CD14-positive monocyte (primary cell): ENCODE measurements around the gene PTCH2. TPM values are rescaled to one million over a fixed set of nuclear protein-coding genes. Genes with fewer than 3 reads are reported as not detected.
"Not testable (repeated sequence)": the region's sequence is repeated elsewhere in the genome, so short reads cannot be mapped to it uniquely, and the experiment has no call there.

ENCODE experiments used
- DNase-seq, 3 donors: peaks; one replicate each; pipeline ENCODE4 v3.0.0-alpha.2; 2011 to 2022
- H2AFZ ChIP-seq: 2 replicates; pipeline ENCODE4 v1.6.0; 2012; ENCODE audit warnings: mild to moderate bottlenecking, low read depth, low read length, inconsistent platforms; ENCODE audit not compliant: insufficient read depth, poor library complexity, severe bottlenecking
- H3K27ac ChIP-seq, 2 donors: 1 replicate in 1 of 2; 2 replicates in 1 of 2; pipeline ENCODE4 v1.5.1; 2012 to 2013; ENCODE audit warnings: low read length in 2 of 2, control low read depth in 1 of 2, inconsistent platforms in 1 of 2, low read depth in 1 of 2, mild to moderate bottlenecking in 1 of 2
- H3K27me3 ChIP-seq, 2 donors: one replicate each; pipeline versions ENCODE4 v1.6.0 to v1.6.1; 2011 to 2013; ENCODE audit warnings: low read length in 2 of 2; ENCODE audit not compliant: control insufficient read depth in 2 of 2, insufficient read depth in 2 of 2
- H3K36me3 ChIP-seq, 2 donors: replicated peaks in 1 of 2; 1 replicate in 1 of 2; 2 replicates in 1 of 2; pipeline versions ENCODE4 v1.5.1 to v1.6.1; 2012 to 2013; ENCODE audit warnings: low read length in 2 of 2, control low read depth in 1 of 2, inconsistent platforms in 1 of 2, mild to moderate bottlenecking in 1 of 2; ENCODE audit not compliant: insufficient read depth in 2 of 2, control insufficient read depth in 1 of 2
- H3K4me1 ChIP-seq, 2 donors: 1 replicate in 1 of 2; 2 replicates in 1 of 2; pipeline versions ENCODE4 v1.5.1 to v1.6.1; 2012 to 2013; ENCODE audit warnings: low read length in 2 of 2, control low read depth in 1 of 2, inconsistent platforms in 1 of 2, mild to moderate bottlenecking in 1 of 2, moderate library complexity in 1 of 2; ENCODE audit not compliant: insufficient read depth in 2 of 2, control insufficient read depth in 1 of 2
- H3K4me2 ChIP-seq: replicated peaks from 2 replicates; pipeline ENCODE3; 2012; ENCODE audit warnings: low read length, moderate library complexity, mild to moderate bottlenecking; ENCODE audit not compliant: poor library complexity, severe bottlenecking; ENCODE audit errors: extremely low read depth
- H3K4me3 ChIP-seq, 3 experiments: fragments of 200-600 bp in 1 of 3; sonication (generic) in 1 of 3; replicated peaks in 1 of 3; 1 replicate in 2 of 3; 2 replicates in 1 of 3; pipeline ENCODE4 v1.5.1; 2011 to 2013; ENCODE audit warnings: low read length in 3 of 3, mild to moderate bottlenecking in 3 of 3, control low read depth in 2 of 3, low read depth in 2 of 3, inconsistent platforms in 1 of 3, moderate library complexity in 1 of 3
- H3K79me2 ChIP-seq: 2 replicates; pipeline ENCODE4 v1.6.0; 2012; ENCODE audit warnings: mild to moderate bottlenecking, control low read depth, inconsistent platforms, low read length, moderate library complexity; ENCODE audit not compliant: insufficient read depth
- H3K9ac ChIP-seq: 2 replicates; pipeline ENCODE4 v1.6.0; 2017; ENCODE audit warnings: low read length, mild to moderate bottlenecking; ENCODE audit not compliant: insufficient read depth, poor library complexity, severe bottlenecking
- H3K9me3 ChIP-seq, 2 donors: replicated peaks in 1 of 2; 1 replicate in 1 of 2; 2 replicates in 1 of 2; pipeline versions ENCODE4 v1.5.1 to v1.6.1; 2012 to 2013; ENCODE audit warnings: low read length in 2 of 2, control low read depth in 1 of 2; ENCODE audit not compliant: control insufficient read depth in 1 of 2, insufficient read depth in 1 of 2
- H4K20me1 ChIP-seq: 2 replicates; pipeline ENCODE4 v1.6.0; 2012; ENCODE audit warnings: mild to moderate bottlenecking, low read length, control low read depth, moderate library complexity; ENCODE audit not compliant: insufficient read depth
- H3K27ac Mint-ChIP-seq, 7 donors: one replicate each; pipeline ENCODE4 v1.8.0; 2020; ENCODE audit warnings: mild to moderate bottlenecking in 7 of 7, mixed read lengths in 7 of 7, moderate library complexity in 6 of 7, inconsistent platforms in 2 of 7
- H3K27me3 Mint-ChIP-seq, 3 donors: one replicate each; pipeline ENCODE4 v1.8.0; 2021 to 2022; ENCODE audit warnings: low read depth in 3 of 3, mild to moderate bottlenecking in 3 of 3, mixed read lengths in 3 of 3, moderate library complexity in 3 of 3, inconsistent platforms in 1 of 3
- H3K36me3 Mint-ChIP-seq, 2 donors: one replicate each; pipeline ENCODE4 v1.8.0; 2020; ENCODE audit warnings: mixed read lengths in 2 of 2, inconsistent platforms in 1 of 2, mild to moderate bottlenecking in 1 of 2
- H3K4me1 Mint-ChIP-seq: one replicate; pipeline ENCODE4 v1.8.0; 2020; ENCODE audit warnings: mild to moderate bottlenecking, mixed read lengths
- H3K4me3 Mint-ChIP-seq, 2 donors: one replicate each; pipeline ENCODE4 v1.8.0; 2020; ENCODE audit warnings: mild to moderate bottlenecking in 2 of 2, mixed read lengths in 2 of 2, moderate library complexity in 1 of 2
- H3K9me3 Mint-ChIP-seq, 7 donors: one replicate each; pipeline ENCODE4 v1.8.0; 2020 to 2022; ENCODE audit warnings: mixed read lengths in 7 of 7, mild to moderate bottlenecking in 6 of 7, moderate library complexity in 6 of 7, inconsistent platforms in 2 of 7
- WGBS: methylation state at CpG from one replicate; pipeline ENCODE4 v1.1.5; 2013; ENCODE audit warnings: missing lambda C conversion rate; ENCODE audit not compliant: insufficient coverage; 5-methylcytosine and 5-hydroxymethylcytosine counted together
- intact Hi-C, 2 donors: fragments of 100-400 bp; cut with micrococcal nuclease; formaldehyde crosslinking; loops; one replicate each; pipeline versions ENCODE4 v1.15.0 to v1.15.1; 2023
- polyA plus RNA-seq, 3 donors: library from polyadenylated mRNA; depleted of rRNA in 1 of 3; unstranded in 2 of 3; stranded (reverse) in 1 of 3; fragments of 300-500 nt in 2 of 3; fragments of >200 nt in 1 of 3; fragmentation: Illumina TruSeq in 2 of 3; gene quantifications; 1 replicate in 2 of 3; 2 replicates in 1 of 3; pipeline ENCODE4 v1.2.3, GENCODE V29; 2012 to 2021
- TF ChIP-seq, protein P1 (sequence below): fragments of 200-600 bp; IDR thresholded peaks from one replicate; pipeline ENCODE4 v1.8.0; 2022; ENCODE audit warnings: antibody characterized with exemption, mild to moderate bottlenecking

The PTCH2 gene
- polyA plus RNA-seq, 3 donors: 0.18 to 0.71 (median 0.22) TPM

DNA sequence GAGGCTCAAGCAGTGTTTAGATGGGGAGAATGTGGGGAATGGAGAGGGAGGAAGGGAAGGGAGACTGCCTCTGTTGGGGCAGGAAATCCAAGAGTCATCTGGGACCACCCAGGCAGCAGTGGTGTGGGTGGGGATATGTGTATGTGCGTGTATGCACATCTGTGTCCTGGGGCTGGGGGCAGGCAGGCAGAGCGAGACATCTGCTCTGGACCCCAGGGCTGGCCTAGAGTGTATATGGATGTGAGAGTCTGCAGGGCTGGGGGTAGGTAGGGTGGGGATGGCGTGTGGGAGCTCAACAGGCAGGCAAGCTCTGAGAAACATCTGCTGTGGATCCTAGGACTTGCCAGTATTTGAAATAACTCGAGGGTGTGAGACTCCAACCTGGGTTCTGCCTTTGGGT, 3.5 kb downstream of the PTCH2 start:
- no peak for DNase-seq
- H3K4me1 Mint-ChIP-seq: peaks cover 17% of the 10 kb centered on the region
- TF ChIP-seq, protein P1, sequence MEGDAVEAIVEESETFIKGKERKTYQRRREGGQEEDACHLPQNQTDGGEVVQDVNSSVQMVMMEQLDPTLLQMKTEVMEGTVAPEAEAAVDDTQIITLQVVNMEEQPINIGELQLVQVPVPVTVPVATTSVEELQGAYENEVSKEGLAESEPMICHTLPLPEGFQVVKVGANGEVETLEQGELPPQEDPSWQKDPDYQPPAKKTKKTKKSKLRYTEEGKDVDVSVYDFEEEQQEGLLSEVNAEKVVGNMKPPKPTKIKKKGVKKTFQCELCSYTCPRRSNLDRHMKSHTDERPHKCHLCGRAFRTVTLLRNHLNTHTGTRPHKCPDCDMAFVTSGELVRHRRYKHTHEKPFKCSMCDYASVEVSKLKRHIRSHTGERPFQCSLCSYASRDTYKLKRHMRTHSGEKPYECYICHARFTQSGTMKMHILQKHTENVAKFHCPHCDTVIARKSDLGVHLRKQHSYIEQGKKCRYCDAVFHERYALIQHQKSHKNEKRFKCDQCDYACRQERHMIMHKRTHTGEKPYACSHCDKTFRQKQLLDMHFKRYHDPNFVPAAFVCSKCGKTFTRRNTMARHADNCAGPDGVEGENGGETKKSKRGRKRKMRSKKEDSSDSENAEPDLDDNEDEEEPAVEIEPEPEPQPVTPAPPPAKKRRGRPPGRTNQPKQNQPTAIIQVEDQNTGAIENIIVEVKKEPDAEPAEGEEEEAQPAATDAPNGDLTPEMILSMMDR: no peak
- 100% methylated on average over 4 of the region's 4 CpGs for WGBS
- intact Hi-C loops: no loop called here
- peaks cover 3 to 5% of the 10 kb centered on the region in 2 donors for H3K36me3 Mint-ChIP-seq
- Histone ChIP-seq H3K9me3 (no peaks in the 10 kb centered on the region), H3K36me3 (no peaks in the 10 kb centered on the region), H3K4me3 (no peak overlapping the region), H3K79me2 (no peaks in the 10 kb centered on the region), H3K27me3 (peaks cover 3 to 23% of the 10 kb centered on the region in 2 donors), H3K4me1 (peaks cover 18 to 19% of the 10 kb centered on the region in 2 donors), H2AFZ (no peak overlapping the region), H4K20me1 (no peaks in the 10 kb centered on the region), H3K27ac (no peak overlapping the region), H3K9ac (no peak overlapping the region), H3K4me2 (no peak overlapping the region)
- peaks cover 23 to 30% (median 29%) of the 10 kb centered on the region in 3 donors for H3K27me3 Mint-ChIP-seq
- peaks cover 0 to 2% (median 0%) of the 10 kb centered on the region in 7 donors for H3K9me3 Mint-ChIP-seq
- no peak overlapping the region for H3K4me3 Mint-ChIP-seq
- no peak overlapping the region for H3K27ac Mint-ChIP-seq

DNA sequence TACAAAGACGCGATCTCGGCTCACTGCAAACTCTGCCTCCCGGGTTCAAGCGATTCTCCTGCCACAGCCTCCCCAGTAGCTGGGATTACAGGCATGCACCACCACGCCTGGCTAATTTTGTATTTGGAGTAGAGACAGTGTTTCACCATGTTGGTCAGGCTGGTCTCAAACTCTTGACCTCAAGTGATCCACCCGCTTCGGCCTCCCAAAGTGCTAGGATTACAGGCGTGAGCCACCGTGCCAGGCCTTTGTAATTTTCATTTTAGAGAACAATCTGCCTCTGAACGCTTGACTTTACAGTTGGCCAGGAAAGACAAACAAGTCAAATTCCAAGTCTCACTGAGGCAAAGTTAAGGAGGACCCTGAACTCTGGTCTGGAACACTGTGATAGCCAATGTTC, 4.8 kb downstream of the PTCH2 start:
- H3K27me3 Mint-ChIP-seq: peaks cover 13 to 21% (median 21%) of the 10 kb centered on the region in 3 donors
- H4K20me1 ChIP-seq, H3K27ac ChIP-seq, H2AFZ ChIP-seq, H3K4me3 ChIP-seq, H3K4me2 ChIP-seq, DNase-seq, intact Hi-C loops, H3K9me3 Mint-ChIP-seq, H3K36me3 ChIP-seq, H3K9ac ChIP-seq, H3K79me2 ChIP-seq, H3K9me3 ChIP-seq, H3K4me3 Mint-ChIP-seq, H3K27ac Mint-ChIP-seq, H3K36me3 Mint-ChIP-seq: not testable (repeated sequence)
- H3K4me1 ChIP-seq: peaks cover 30% of the 10 kb centered on the region in 2 donors
- 95% methylated on average over 11 of the region's 11 CpGs for WGBS
- peaks cover 3 to 16% of the 10 kb centered on the region in 2 donors for H3K27me3 ChIP-seq
- H3K4me1 Mint-ChIP-seq: peaks cover 30% of the 10 kb centered on the region
